Kidney tubule cell (primary cell): Measurements from ENCODE around the gene CA7.
"Not testable (repeated sequence)": the region's sequence is repeated elsewhere in the genome, so short reads cannot be mapped to it uniquely, and the experiment has no call there.

ENCODE experiments used
- DNase-seq: peaks from one replicate; pipeline ENCODE4 v3.0.0-alpha.2; 2018; ENCODE audit warnings: low spot score

The CA7 gene

DNA sequence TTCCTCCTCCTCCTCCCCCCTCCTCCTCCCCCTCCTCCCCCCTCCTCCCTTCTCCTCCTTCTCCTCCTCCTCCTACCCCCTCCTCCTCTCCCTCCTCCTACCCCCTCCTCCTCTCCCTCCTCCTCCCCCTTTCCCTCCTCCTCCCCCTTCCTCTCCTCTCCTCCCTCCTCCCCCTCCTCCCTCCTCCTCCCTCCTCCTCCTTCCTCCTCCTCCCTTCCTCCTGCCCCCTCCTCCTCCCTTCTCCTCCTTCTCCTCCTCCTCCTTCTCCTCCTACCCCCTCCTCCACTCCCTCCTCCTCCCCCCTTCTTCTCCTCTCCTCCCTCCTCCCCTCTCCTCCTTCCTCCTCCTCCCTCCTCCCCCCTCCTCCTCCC, 29.5 kb downstream of the CA7 start:
- DNase-seq = no peak

- DNase-seq = no peak
Observed at GRCh38 chr16:66874079-66874775, 30.0 kb downstream of the CA7 start.

GRCh38 chr16:66878067-66878466, 33.9 kb downstream of the CA7 start:
- DNase-seq = peak; percentile 47

DNA sequence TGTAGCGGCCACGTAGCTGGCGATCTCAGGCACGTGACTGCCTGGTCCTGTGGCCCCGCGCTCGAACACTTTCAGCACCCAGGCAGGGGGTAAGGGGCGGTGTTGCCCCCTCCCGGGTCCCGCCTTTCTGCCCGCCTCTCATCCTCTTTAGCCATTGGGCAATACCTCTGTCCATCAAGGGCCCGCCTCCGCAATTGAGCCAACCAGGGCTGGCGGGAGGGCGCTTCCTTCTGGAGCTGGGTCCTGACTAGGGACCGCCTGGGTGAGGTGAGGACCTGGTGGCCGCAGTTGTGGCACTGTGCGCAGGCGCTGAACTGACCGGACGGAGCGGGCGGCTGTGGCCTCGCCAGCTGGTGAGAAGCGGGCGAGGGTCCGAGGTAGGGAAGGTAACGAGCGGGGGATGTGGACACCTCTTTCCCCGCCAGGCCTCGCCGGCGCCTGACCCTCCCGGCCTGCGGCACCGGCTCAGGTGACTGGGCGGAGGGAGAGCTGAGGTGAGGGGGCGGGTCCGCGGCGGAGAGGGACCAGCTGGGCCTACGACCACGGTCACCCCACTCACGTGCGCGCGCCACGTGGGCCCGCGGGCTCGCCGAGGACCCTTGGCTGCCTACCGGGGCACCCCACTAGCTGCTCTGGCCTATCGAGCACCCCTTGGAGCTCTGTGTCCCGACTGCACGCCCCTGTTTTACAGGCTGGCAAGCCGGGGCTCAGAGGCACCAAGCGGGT, 36.2 kb downstream of the CA7 start, which contains the start of gene PDP2:
PDP2 (plus strand) TSS at position 228 of the 726 bp plus-strand sequence. CDS start 3,770 bp downstream, outside the sequence.
- peak; percentile 96 for DNase-seq

- DNase-seq = peak; percentile 30
Observed at GRCh38 chr16:66881014-66881417, 36.8 kb downstream of the CA7 start.

DNA sequence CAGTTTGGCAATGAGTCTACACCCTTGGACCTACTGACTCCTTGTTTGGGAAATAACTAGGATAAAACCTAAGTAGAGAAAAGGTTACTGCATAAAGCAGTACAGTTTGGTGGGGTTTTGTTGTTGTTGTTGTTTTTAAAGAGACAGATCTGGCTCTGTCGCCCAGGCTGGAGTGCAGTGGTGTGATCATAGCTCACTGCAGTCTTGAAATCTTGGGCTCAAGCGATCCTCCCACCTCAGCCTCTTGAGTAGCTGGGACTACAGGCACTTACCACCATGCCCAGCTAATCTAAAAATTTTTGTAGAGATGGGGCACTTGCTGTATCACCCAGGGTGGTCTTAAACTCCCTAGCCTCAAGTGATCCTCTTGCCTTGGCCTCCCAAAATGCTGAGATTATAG, 37.3 kb downstream of the CA7 start:
- DNase-seq = no peak

DNA sequence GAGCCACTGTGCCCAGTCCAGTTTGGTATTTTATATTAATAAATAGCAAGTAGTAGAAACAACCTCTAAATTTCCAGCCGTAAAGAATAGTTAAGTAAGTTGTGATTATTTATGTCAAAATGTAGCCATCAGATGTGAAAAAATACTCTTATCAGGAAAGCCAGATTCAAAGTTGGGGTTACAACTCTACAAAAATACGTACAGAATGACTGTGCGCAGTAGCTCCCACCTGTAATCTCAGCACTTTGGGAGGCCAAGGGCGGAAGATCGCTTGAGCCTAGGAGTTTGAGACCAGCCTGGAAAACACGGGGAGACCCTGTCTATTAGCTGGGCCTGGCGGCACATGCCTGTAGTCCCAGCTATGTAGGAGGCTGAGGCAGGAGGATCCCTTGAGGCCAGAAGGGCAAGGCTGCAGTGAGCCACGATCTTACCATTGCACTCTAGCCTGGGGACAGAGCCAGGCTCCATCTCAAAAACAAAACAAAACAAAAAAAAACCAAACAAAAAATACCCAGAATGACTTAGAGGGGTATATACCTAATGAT, 37.8 kb downstream of the CA7 start:
- DNase-seq = no peak

DNA sequence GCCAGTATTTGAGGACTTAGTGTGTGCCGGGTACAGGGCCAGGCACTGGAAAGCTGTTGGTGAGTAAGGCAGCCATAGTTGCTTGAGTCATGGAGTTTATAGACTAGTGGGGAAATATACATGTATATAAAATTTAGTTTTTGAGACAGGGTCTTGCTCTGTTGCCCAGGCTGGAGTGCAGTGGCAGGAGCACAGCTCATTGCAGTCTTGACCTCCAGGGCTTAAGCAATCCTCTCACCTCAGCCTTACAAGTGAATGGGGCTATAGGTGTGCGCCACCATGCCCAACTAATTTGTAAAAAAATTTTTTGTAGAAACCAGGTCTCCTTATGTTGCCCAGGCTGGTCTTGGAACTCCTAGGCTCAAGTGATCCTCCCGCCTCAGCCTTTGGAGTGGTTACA, 38.5 kb downstream of the CA7 start:
- DNase-seq = no peak

- DNase-seq = no peak
Observed at GRCh38 chr16:66885491-66885890, 41.3 kb downstream of the CA7 start.

DNA sequence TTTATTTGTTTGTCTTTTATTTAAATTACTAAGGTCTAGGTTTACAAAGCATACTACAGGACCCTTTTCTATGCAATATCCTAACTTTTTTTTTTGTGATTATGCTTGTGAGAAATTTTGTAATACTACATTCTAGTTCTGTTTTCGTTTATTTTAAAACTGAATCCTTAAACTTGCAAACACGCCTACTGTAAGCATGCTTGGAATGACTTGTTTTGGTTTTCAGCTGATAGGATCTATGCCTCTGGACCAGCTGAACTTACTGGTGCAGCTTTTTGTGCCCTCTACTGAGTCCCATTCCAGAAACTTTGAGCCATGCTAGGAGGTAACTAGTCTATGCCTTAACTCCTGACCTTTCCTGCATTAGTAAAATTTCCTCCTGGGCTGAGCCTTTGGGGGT, 42.1 kb downstream of the CA7 start:
- DNase-seq = no peak

GRCh38 chr16:66886914-66887313, 42.7 kb downstream of the CA7 start:
- no peak for DNase-seq

- DNase-seq = no peak
Observed at GRCh38 chr16:66888647-66889615, 44.7 kb downstream of the CA7 start.

DNA sequence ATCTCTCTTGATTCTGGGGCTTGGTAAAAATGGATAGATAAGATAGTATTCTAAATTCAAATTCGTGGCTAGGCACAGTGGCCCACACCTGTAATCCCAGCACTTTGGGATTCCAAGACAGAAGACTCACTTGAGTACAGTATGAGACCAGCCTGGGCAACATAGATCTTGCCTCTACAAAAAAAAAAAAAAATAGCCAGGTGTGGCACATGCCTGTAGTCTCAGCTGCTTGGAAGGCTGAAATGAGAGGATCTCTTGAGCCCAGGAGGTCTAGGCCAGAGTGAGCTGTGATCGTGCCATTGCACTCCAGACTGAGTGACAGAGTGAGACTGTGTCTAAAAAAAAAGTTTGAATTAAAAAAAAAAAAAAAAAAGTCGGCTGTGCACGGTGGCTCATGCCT, 45.4 kb downstream of the CA7 start:
- DNase-seq = no peak

DNA sequence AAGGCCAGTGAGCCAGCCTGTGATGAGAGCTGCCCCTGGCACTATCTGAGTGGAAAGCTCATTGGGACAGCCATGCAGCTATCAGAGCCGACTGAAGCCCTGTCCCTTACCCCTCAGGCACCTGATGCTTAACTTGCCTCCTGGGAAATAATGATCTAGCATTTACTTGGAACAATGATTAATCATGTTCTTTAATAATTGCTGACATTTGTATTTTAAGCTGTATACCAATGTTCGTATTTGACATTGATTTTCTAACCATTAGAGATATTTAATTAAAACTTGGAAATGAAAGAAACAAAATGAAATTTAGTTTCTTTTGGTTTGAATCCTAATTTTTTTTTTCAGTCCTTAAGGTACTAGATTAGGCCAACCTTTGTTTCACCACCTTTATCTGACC, 46.6 kb downstream of the CA7 start:
- DNase-seq = no peak

- no peak for DNase-seq
Observed at GRCh38 chr16:66891360-66891759, 47.1 kb downstream of the CA7 start.

DNA sequence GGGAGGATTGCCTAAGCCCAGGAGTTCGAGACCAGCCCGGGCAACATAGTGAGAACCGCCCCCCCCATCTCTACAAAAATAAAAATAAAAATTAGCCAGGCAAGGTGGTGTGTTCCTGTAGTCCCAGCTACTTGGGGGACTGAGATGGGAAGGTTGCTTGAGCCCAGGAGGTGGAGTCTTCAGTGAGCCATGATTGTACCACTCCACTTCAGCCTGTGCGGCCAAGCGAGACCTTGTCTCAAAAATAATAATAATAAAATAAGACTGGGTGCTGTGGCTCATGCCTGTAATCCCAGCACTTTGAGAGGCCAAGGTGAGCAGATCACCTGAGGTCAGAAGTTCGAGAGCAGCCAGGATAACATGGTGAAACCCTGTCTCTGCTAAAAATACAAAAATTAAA, 47.6 kb downstream of the CA7 start:
- no peak for DNase-seq

DNA sequence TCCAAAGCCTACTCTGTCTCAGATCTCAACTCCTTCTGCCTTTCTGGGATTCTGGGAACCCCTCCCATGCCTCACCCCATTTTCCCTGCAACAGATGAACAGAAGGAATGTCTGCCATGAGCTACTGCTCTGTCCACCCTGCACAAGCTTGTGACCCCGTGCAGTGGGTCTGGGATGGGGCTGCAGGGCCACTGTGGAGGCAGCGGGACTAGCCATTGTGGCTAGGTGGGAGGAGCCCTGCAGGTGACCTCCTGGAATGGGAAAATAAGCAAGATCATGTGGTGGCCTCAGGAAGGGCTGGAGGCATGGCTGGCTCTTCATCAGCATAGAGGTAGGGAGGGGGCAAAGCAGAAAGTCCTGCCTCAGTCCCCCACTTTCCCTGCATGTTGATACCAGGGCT, 49.8 kb downstream of the CA7 start:
- no peak for DNase-seq

GRCh38 chr16:66894948-66895688, 50.9 kb downstream of the CA7 start:
- peak; percentile 79 for DNase-seq

DNA sequence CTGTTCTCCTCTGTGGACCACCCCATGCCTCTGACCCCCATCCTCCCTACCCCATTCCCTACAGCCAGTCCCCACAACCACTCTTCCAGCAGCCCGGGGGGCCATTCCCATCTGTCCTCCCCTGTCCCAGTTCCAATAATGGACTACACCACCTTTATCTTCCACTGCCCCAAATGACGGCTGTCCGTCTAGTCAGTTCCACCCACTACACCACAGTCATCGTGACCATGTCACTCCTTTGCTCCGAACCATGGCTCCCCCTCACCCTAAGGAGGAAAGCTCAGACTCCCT, 51.4 kb downstream of the CA7 start:
- DNase-seq = no peak

- DNase-seq = peak; percentile 32
Observed at GRCh38 chr16:66895999-66896398, 51.8 kb downstream of the CA7 start.

GRCh38 chr16:66896682-66897081, 52.5 kb downstream of the CA7 start:
- not testable (repeated sequence) for DNase-seq

DNA sequence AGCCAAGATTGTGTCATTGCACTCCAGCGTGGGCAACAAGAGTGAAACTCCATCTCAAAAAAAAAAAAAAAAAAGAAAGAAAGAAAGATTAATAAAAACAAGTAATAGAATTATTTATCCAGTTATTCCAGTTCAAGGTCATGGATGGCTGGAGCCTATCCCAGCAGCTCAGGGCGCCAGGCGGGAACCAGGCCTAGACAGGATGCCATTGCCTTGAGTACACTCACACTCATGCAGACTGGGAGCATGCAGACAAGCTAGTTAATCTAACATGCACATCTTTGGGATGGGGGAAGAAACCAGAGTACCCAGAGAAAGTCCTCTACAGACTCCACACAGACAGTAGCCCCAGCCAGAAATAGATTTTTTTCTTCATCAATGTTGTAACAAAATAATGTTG, 54.0 kb downstream of the CA7 start:
- DNase-seq = peak; percentile 89
